Stimulated activated naive CD4-positive, alpha-beta T cell treated with Interleukin-2 at 50 U/mL for 16 hours (primary cell): ENCODE results near the gene SAXO1.

ENCODE experiments used
- DNase-seq: peaks from one replicate; lab custom pipeline; 2025; lab: John Stamatoyannopoulos, UW

The SAXO1 gene

DNA sequence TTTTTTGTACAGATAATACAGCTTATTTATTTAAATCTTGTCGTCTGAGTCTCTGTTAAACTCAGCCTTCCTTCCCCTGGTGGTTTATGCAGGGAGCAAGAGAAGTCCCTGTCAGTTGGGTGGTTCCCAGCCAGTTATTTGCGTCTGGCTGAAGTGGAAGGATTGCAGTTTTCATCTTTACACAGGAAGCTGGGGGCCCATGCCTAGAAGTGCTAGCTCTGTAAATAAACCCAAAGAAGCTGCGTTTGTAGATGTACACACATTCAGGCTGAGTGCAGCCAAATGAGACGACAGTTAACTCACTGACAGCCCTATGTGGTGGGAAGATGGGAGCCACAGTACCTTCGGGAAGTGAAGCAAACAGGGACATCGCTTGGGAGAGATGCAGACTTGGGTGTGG is 122.1 kb downstream of the SAXO1 start:
- no peak for DNase-seq

DNA sequence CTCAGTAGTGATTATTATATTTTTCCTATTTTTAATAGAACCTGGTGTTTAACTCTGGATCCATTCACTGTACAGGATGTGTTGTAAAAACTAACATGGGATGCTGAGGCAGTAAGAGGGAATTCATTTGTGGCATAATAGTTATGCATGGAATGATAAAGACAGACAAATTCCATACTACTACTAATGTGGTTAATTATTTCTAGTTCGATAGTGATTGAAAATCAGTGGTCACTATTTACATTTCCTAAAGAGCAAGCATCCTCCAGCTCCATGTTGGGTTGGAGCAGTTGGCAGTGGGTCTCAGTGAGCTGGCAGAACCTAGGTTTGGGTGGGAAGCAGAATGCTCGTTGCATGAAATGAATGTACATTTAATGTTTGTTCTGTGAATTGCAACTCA is 122.6 kb downstream of the SAXO1 start:
- no peak for DNase-seq

DNA sequence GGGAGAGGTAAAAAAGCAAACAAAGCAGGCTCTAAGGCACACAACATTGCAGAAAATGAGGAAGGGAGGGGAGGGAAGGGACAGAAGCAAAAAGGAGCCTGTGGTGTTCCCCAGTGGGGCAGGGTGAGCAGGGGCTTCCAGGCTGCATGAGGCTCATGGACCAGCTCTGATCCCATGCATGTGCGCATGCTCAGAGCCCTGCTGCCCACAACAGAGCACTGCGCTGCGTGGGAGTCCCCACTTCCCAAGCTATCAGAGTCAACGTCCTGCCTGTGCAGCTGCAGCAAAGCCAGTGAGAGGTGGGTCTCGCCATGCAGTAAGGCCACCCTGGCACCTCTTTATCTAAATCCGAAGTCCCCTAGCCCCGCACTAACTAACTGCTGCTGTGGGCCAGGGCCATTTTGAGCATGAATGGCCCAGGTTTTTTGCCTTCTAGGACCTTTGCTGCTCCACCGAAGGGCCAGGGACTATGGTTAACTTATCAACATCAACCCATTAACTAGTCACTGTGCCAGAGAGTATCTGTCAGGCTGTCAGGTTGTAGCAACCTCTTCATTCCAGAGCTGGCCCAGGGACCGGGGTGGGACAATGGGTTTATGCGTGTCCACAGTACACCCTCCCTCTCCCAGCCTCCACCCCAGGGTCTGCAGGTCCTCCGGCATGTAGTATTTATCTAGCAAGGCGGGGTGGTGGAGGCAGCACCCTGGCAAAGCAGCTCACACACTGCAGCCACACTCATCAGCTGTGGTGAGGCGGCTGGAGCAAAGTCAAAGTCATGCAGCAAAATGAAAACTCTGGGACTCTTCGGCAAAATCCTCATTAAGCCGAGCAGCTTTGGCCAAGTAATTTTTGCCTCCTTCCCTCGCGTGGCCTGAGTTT is 123.6 kb downstream of the SAXO1 start:
- no peak for DNase-seq

DNA sequence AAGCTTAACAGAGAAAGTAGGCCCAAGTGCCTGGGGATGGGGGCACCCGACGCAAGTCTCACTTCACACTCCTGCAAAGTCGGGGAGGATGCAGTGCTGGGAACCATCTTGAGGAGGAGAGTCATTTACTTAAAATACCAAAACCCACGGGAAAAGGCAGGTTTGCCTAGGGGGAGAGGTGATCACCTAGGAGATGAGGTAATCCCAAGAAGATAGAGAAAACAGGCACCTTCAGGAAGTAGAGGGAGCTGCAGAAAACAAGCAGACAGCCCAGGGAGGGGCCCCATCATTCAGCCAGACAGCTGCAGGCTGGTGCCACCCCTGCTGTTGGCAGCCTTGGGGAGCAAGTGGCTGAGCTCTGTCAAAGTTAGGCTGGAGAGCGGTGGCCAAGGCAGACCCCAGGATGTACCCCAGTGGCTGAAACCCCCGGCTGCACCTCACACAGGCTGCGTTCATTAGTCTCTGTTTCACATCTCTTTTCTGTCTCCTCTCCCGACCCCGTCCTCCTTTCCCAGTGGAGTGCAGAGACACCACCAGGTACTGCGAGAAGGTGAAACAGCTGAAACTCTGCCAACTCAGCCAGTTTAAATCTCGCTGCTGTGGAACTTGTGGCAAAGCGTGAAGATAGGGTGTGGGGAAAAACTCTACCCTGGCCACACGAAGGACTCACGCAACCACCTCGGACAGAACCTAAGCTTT is 124.9 kb downstream of the SAXO1 start:
- no peak for DNase-seq

DNA sequence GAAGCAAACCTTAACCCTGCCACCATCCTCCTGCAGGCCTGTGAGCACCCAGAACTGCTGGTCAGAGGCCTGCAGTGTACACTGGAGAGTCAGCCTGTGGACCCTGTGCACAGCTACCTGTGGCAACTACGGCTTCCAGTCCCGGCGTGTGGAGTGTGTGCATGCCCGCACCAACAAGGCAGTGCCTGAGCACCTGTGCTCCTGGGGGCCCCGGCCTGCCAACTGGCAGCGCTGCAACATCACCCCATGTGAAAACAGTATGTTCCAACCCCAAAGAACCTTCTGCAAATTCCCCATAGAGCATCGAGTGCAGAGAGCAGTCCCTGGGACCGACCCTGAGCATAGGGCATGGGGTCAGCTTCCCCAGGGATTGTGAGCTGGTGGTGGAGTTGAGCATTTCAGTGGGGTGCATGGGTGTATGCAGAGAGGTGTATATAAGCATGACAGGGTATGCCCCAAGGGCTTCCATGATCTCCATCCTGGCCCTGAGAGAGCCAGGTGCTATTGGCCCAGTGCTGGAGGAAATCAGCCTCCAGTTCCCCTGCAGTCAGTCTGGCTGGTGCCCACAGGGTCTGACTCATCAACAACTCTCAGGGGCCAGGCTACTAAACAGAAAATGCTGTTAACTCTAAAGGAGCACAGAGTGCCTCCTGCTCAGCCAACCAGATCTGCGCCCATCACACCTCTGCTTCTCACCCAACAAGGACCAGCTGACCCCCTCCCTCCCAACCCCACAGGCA is 126.2 kb downstream of the SAXO1 start:
- no peak for DNase-seq

DNA sequence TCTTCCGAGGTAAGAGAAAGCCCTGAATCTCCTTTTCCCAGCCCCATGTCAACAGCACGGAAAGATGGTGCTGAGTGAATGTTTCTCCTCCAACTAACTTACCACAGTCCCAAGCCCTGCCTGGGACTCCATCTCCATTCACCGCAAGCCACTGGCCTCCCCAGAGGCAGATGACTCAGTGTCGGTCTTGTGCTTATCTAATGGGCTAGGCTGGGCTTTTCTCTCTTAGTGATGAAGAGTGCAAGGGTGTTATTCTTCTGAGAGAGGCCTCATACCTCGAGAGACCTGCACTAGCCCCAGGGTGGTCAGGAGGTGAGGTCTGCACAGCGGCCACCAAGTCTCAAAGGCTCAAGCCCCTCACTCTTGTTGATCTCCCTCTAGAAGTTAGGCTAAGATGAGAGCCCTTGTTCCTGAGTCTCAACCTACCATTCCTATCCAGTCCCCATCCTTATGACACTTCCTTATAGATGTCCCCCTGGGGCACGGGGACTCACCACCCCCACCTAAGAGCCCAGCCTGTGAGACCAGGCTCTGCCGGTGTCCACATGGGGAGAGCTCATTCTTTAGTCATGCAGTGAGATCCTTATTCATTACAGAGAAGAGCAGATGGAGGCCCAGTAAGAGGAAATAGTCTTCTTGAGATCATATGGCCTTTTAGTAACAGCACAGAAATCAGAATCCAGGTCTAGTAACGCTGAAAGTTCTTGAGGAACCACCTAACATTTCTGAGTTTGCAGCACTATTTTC is 127.0 kb downstream of the SAXO1 start:
- no peak for DNase-seq

DNA sequence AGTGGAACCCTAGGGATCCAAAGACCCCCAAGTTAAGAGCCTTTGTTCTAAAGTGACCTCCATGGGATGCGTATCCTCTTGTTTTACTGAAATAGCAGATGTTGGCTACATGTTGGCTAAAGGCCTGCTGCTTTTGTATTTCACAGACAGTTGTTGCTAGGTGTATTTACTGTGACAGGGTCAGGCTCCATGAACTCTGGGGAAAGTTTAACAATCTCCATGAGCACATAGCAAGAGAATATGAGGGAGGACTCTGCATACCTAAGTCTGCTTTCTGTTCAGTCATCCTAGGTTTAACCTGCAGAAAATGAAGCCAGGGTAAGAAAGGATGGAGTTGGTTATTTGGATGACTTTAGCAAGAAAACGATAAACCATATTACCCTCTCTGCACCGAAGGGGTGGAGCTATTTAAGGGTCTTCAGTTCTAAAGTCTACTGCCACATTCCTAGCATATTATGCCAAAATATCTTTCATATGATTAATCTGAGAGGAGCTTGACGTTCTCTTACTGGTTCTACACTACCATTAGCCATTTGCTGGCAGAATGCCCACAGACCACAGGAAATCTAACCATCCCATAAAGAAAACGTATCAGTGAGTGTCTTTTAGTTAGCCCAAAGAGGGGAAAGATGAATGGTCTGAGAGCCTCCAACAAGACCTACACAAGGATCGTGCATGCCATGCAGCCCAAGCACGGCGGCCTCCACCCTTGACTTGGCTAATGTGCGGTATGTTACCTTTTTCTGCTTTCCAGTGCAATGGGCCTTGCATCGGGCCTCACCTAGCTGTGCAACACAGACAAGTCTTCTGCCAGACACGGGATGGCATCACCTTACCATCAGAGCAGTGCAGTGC is 127.8 kb downstream of the SAXO1 start:
- no peak for DNase-seq

DNA sequence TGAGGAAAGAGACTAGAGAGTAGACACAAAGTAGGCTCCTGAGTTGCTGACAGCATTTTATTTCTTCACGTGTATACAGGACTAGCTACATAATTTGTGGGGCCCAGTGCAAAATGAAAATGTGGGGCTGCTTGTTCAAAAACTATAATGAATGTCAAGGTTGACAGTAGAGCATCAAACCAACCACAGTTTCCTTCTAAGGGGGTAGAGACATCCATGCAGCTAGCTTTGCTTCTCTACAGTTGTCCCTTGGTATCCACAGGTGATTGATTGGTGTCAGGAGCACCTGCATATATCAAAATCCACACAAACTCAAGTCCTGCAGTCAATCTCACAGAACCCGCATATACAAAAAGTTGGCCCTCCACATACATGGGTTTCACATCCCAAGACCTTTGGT is 129.6 kb downstream of the SAXO1 start:
- no peak for DNase-seq

DNA sequence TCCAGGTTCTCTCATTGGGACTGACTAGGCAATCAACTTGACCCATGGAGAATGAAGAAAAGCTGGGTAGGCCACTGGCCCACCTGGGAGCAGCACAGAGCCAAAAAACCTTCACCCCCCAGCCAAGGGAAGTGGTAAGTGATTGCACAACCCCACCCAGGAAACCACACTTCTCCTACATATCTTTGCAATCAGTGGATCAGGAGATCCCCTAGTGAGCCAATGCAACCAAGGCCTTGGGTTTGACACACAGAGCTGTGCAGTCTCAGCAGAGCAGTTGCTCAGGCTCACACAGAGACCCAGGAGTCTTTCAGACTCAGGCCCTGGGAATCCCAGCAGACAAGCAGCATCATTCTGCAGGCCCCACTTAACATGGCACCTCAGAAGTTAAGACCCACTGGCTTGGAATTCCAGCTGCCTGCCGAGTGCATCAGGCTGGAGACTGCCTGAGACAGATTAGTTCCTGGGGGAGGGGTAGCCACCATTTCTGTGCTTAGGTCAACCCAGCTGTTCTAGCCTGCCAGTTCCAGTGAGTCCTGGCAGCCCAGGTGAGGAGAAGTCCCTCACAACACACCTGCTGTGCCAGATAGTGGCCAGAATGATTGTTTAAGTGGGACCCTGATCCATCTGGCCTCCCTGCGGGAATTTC is 136.4 kb downstream of the SAXO1 start:
- DNase-seq: no peak

DNA sequence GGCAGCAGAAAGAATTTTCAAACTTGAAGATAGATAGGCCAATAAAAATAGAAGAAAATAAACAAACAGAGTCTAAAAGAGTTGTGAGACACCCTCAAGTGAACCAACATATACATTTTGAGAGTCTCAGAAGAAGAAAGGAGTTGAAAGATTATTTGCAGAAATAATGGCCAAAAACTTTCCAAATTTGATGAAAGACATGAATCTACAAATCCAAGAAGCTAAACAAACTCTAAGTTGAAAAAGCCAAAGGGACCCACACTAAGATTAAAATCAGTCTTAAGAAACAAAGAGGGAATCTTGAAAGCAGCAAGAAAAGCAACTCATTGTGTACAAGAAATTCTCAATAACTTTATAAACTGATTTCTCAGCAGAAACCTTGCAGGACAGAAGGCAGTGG is 137.0 kb downstream of the SAXO1 start:
- DNase-seq: no peak

DNA sequence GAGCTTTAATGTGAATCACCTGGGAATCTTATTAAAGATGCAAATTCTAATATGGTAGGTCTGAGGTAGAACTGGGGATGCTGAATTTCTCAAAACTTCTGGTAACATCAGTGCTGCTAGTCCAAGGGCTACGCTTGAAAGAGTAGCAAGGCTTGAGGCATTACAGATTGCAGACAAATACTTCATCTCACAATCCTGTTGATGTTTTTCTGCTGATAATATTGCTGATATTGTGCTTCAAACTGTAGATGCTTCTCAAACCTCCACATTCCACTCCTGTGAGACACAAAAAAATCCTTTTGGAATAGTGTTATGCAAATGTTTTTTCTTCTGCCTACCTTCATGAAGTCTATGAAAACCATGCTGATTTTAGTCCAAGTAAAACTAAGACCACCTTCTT is 139.5 kb downstream of the SAXO1 start:
- no peak for DNase-seq

DNA sequence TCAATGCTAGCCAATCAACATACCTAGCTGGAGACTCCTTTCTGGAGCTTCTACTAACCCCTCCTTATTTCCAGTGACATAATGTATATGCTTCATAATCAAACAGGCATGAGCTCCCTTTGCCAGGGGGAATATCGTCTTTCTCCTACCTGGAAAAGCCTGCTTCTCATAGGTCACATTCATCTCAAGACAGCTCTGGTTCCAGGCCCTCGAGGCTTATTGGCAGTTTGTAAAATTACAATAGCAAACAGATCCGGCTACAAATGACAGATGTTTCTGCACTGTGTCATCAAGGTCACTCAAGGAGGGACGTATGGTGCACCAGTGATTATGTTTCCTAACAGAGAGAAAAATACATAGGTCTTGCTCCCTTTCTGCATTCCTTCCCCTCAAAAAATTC is 140.0 kb downstream of the SAXO1 start:
- no peak for DNase-seq

DNA sequence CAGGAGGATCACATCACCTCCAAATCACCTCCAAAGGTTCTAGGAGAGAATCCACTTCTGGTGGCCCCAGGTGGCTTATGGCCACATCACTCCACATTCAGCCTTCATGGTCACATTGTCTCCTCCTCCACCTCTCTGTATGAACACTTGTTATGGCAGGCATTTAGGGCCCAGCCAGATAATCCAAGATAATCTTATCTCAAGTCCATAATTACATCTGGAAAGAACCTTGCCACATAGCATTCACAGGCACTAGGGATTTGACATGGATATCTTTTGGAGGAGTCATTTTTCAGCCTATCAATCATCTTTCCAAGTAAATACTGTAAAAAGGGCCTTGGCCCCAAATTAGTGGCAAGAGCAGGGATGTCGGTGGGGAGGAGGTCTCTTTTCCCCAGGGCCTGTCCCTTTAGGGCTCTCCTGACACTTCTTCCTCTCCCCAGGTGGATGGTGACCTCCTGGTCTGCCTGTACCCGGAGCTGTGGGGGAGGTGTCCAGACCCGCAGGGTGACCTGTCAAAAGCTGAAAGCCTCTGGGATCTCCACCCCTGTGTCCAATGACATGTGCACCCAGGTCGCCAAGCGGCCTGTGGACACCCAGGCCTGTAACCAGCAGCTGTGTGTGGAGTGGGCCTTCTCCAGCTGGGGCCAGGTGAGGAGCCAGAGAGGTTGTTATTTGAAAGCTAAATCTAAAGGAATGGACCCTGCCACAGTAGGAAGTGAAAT is 140.9 kb downstream of the SAXO1 start:
- DNase-seq: no peak

DNA sequence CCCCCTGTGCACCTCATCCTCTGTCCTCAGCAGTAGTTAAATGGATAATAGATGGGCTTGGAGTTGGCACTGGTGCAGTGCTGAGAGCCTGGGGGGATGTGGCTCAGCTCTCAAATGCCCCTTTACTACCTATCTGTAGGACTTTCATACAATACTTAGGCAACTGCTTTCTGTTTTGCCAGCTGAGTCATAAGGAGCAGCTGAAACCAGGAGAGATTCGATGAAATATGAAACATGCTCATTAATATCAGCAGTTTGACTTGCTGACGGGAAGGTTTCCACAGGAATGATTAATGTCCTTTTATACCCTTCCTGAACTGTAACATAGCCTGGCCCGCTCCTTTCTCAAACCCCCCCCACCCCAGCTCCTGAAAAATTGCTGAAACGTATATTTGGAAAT is 142.6 kb downstream of the SAXO1 start:
- no peak for DNase-seq

DNA sequence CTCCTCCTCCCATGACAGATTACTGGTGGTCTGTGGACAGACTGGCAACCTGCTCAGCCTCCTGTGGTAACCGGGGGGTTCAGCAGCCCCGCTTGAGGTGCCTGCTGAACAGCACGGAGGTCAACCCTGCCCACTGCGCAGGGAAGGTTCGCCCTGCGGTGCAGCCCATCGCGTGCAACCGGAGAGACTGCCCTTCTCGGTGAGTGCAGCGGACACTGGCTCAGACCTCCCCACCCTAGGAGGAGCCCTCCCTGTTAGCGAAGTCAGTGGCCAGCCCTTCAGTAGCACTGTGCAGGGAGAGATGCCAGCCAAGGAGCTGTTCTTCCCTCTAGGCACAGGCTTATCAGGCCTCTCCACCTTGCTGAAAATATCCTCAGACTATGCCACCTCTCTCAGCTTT is 143.5 kb downstream of the SAXO1 start:
- DNase-seq: no peak

DNA sequence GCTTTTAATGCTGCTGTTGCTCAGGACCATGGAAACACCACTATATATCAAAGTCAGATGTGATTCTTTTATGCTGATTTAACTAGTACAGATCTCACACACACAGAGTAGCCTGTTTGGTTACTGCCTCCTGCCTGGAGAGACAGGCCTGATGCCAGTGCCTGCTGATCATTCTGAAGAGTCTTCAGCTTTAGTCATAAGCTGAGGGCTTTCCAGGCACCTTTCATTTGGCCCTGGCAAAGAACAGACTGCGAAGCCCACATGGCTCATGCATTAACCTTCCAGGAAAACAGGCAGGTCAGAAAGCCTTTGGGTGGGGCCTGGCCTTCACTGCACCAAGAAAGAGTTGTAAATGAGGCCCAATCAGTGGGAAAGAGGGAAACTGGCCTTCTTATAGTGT is 144.7 kb downstream of the SAXO1 start:
- no peak for DNase-seq

DNA sequence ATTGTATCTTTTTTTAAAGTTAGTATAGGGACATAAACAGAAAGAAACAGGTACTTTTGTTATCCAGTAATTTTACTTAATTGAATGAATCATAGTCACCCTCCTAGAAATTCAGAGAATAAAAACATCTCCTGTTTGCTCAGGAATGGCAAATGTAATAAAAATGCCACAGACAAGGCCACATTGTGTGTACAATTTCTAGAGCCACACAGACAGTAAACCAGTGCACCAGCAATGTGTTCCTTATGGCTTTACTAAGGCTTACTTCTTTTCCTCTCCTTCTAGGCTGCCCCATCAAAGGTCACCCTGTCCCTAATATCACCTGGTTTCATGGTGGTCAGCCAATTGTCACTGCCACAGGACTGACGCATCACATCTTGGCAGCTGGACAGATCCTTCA is 145.5 kb downstream of the SAXO1 start:
- DNase-seq: no peak

DNA sequence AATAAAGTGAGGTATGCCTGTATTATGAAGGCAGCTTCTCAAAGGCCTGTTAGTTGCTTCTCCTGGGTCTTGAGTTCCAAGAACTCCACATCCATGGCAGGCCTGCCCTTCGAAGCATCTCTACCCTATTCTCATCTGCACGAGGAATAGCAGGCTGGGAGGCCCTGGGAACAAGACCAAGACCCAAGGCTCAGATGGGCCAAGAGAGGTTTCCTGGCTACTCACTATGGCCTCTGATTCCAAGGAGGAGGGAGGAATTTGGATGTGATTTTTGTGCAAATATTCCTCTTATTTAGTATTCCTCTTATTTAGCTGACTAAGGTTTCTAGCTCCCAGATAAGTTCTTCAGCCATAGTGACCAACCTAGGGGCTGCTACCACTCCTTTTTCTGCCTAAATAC is 151.3 kb downstream of the SAXO1 start:
- DNase-seq: no peak

DNA sequence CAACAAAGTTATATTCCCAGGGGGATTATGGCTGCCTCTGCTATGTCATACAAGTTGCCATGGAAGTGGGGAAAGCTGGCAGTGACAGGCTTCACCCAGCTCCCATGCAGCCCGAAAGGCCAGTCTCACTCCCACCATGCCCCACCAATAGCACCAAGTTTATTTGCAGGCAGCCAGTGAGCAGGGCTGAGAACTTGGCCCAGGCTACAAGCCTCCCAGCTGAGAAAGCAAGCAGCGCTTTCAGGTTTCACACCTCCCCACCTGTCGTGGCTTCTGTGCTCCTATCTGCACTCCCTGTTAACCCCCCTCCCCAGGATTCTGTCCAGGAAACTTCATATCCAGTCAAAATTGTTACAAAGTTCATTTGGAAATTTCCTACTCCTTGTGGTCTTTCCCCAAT is 155.0 kb downstream of the SAXO1 start:
- no peak for DNase-seq
